Astrocyte (in vitro differentiated cells and primary cell): ENCODE measurements around the gene KCNH3.

Source experiments
- EZH2 ChIP-seq: IDR thresholded peaks from 2 replicates; pipeline ENCODE4 v1.6.1; 2012; ENCODE audit warnings: mild to moderate bottlenecking, low read length, inconsistent platforms; ENCODE audit not compliant: insufficient read depth
- TF ChIP-seq, protein P1 (sequence below): IDR thresholded peaks from 2 replicates; pipeline ENCODE4 v1.5.1; 2011; ENCODE audit warnings: low read depth, mild to moderate bottlenecking, inconsistent platforms, low read length, moderate library complexity; ENCODE audit not compliant: insufficient read depth

DNA sequence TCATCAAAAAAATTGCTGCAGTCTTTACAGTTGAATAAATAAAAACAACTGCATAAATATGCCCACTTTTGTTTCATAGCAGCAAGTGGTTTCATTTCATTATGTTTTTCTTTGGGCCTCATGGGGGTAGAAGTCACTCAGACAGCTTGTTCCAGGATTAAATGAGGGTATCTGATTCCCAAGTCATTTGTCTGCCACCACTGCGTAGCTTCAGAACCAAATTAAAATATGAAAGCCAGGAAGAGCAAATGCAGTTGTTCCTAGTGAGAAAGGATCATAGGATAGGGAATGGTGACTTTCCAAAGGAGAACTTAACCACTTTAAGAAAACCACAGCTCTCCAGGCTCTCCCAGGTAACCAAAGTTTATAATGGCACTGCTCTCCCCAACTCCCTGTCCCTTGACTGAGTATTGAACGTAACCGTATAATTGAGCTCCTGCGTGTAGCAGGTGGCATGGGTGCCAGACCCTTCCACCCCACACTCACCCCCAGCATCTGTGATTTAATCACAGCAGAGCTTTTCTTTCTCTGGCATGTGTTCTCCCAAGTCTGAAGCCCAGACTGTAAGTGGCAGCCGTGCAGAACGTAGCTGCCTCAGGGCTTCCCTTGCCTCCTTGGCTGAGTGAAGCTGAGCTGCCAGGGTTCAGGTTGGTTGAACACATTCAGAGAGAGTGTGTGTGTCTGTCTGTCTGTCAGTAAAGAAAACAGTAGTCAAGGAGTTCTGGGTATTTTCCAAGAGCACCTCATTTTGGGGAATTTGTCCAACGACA is 11.3 kb upstream of the KCNH3 start:
- TF ChIP-seq, protein P1, sequence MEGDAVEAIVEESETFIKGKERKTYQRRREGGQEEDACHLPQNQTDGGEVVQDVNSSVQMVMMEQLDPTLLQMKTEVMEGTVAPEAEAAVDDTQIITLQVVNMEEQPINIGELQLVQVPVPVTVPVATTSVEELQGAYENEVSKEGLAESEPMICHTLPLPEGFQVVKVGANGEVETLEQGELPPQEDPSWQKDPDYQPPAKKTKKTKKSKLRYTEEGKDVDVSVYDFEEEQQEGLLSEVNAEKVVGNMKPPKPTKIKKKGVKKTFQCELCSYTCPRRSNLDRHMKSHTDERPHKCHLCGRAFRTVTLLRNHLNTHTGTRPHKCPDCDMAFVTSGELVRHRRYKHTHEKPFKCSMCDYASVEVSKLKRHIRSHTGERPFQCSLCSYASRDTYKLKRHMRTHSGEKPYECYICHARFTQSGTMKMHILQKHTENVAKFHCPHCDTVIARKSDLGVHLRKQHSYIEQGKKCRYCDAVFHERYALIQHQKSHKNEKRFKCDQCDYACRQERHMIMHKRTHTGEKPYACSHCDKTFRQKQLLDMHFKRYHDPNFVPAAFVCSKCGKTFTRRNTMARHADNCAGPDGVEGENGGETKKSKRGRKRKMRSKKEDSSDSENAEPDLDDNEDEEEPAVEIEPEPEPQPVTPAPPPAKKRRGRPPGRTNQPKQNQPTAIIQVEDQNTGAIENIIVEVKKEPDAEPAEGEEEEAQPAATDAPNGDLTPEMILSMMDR = no peak
- no peak for TF ChIP-seq EZH2
